ENCODE data around the gene GRK5.

GRK5 gene

DNA sequence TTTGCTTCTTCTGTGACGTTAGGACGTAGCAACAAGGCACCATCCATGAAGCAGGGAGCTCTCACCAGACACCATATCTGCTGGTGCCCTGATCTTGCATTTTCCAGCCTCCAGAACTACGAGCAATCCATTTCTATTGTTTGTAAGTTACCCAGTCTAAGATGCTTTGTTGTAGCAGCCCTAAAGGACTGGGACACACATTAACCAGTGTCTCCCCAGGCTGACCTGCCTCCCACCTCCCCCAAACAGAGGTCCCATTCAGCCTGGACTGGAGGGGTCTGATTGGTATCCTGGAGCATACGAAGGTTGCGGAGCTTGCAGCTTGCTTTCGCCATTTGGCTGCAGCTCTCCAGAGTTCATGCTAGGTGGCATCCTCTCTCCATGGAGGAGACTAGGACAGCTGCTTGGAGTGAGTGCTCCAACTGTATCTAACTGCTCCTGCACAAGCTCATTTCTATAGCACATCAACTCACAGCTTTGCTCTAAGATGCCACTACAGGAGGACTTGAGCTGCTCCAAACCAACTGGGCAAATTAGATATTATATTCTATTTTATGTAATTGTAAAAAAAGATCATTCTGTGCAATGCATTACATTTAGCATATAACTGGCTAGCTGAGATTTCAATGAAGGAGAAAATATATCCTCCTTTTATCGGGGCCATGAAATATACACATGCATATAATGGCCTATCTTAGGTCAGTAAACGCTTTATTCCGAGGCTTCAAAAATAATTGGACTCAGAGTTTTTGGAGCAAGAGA is 8.0 kb upstream of the GRK5 start:
- DNase-seq = peak; percentile 31

DNA sequence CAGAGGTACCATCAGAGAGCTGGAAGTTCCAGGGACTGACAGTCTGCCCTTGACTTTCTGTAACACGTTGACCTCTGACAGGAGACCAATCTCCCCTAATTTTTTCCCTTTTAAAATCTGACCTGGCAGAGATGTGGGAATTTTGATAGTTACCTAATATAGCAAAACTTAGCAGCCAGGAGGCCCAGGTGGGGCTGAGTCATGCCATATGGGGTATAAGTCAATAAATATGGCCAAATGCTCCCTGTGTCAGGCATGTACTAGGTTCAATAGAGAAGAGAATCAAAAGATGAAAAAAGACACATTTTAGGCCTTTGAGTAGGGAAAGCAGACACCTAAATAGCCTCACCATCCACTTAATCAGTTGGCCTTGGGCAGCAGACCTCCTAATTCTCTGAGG is 6.1 kb upstream of the GRK5 start:
- no peak for DNase-seq

DNA sequence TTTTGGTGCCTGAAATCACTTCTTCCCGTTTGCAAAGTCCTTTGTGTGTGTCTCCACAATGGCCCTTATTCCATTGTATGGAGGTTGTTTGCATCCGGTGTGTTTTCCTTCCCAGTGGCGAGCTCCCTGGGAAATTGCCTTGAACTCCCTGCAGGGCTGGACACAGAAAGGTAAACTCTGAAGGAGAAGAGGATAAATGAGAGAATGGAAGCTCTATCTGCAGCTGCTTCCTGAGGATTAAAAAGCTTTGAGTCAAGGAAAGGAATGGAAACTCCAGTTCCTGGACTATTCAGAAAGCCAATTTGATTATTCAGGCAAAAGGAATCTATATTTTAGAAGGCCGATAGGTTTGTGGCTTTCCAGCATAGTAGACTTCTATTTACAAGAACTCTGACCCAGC is 4.4 kb upstream of the GRK5 start:
- no peak for DNase-seq

DNA sequence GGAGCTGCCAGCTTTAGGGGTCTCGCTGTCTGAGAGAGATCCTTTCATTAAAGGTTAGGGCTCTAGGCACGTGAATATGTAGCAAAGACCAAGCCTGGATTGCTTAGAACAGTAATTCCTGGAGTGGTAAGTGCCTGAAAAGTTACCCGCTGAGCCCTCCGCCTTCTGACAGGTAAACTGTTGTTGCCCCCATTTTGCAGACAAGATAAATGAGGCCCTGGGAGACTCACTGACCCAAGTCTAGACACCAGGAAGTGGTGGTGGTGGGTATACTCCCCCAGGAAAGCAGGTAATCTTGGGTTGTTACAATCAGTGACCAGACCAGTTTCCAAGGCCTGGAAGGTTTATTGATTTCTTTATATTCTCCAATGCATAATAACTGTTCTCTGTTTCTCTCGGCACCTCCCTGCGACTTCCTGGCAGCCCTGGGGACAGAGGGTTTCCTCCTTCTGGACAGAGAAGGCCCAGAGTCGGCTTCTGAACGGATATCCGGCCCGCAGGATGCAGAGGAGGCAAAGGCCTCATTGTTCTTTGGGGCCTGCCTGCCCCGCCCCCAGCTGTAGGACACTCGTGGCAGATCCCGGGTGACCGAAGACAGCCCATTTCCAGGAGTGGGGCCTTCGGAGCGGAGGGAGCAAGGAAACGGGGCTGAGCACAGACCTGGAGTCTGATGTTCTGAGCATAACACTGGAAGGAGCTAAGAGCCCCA is 1.3 kb upstream of the GRK5 start:
- no peak for DNase-seq

DNA sequence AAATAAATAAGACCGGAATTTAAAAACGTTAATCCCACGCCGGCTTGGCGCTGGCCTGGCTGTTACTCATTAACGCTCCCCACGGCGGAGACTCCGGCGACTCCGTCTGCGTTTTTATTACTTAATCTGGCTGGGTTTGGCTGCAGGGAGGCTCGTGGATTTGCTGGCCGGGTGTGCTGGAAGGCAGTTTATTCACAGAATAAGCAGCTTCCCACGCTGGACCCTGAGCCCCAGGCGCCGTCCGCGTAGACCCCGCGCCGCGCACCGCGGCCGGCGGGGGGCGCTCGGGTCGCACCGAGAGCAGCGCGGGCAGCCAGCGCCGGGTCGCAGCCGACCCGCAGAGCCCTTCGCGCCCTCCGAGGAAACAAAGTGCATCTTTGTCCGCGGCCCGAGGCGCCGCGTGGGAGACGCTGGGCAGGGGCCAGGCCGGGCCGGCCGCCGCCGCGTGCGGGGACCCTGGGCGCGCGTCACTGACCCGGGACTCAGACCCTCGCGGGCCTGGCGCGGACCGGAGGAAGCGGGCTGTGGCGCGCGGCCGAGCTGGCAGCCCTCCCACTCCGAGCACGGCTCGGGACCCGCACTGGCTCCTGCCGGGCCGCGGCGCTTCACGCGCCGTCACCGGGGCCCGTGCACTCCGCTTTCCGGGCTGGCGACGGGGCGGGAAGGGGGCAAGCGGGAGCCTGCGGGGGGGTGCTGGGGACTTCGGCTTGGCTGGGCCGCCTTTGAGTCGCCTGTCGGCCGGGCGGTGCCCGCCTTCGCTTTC is 587 bp upstream of the GRK5 start:
- no peak for DNase-seq

DNA sequence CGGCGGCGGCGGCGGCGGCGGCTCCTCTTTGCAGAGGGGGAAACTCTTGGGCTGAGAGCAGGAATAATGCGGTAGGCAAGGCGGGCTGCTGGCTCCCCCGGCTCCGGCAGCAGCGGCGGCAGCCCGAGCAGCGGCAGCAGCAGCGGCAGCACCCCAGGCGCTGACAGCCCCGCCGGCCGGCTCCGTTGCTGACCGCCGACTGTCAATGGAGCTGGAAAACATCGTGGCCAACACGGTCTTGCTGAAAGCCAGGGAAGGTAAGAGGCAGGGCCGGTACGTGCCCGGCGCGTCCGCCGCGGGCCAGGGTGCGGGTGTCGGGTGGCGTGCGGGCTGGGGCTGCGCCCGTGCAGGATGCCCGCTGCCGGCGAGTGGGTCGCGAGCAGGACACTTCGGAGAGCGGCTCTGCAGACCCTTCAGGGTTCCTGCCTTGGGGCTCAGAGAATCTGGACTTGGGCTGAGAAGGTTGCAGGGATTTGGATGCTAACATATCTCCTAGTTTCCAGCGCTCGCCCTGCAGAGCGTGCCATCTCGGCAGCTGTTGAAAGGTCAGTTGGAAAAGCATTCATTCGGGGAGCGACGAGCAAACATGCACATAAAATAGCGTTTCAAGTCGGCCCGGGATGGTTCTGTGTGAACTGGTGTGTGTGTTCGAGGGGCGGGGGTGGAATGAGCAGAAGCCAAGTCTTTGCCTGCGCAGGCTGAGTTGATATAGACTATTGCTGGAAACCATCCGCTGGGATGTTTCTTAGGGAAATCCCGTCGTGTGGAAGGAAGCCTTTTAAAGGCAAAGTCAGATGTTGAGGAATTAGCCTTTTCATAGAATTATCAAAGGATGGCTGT is 562 bp downstream of the GRK5 start:
- DNase-seq = no peak

DNA sequence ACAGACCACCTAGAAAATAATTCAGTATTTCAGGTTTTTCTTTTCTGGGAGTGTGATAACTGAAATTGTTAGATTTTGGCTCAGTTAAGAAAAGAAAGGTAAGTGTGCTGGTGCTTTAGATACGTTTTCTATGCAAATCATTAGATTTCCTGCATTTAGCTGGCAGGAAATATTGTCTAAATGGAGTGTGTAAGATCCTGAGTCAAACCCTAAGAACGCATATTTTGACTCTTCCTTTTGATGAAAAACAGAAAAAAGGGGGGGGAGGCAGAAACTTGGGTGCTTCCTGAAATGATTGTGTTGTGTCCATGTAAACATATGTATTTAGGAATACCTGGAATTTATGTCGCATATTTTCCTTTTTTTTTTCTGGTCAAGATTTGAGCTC is 1.2 kb downstream of the GRK5 start:
- DNase-seq = no peak

GRCh38 chr10:119209035-119209735 is 1.8 kb downstream of the GRK5 start:
- no peak for DNase-seq

DNA sequence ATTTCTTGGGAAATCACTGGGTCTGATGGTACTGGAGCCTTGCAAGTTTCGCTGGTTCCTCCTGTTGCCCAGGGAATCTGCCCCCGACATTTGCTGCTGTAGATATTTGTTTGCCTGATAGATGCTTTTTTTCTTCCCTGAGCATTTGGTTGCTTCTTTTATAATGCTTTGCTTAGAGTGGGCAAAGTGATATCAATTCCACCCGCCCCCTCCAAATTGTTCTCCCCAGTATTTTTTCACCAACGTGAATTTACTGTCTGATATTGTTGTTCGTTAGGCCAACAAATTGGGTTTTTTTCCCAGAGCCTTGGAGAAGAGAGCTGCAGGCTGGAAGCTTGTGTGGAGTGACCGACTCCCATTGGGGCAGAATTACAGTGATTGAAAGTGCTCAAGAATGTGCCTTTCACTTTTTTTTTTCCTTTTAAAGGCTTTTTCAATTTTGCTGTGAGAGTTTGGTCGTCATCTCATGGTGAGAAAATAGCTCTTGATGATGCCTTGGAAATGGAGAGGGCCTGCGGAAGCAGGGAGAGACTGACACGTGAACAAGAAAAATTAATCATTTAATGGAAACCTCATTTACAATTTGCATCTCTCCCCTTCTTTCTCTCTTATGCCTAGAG is 2.5 kb downstream of the GRK5 start:
- no peak for DNase-seq

DNA sequence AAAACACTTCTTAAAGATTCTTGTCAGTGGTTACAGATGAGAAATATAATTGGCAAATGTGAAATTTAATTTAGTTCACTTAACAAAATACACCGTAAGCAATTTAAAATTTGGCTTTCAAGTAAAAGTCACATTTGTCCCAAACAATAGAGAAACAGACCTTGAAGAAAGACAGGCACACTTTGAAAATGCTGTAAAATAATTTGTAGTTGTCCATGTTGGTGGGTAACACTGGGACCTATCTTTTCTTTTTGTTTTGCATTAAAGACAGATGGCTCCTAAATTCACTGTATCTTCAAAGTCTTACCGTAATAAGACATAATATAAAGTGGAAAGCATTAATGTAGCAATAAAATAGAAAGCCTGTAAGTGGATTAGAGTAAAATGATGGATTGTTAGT is 3.3 kb downstream of the GRK5 start:
- no peak for DNase-seq

DNA sequence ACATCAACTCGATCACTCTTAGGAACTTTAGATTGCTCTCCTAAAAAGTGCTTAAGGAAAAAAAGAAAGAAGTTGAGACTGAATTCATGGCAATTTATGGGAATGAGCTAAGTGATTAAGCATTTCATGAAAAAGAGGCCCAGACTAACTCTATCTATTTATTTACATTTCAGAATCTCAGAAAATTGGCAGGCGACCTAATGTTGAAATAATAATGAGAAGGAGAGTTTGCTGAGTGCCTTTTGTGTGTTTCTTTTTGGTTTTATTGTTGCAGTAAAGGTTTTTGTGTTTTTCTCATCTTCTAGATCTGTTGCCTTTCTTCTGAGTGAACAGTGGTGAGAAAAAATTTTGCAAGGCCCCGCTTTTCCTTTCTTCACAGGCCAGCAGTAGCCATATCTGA is 3.8 kb downstream of the GRK5 start:
- no peak for DNase-seq

DNA sequence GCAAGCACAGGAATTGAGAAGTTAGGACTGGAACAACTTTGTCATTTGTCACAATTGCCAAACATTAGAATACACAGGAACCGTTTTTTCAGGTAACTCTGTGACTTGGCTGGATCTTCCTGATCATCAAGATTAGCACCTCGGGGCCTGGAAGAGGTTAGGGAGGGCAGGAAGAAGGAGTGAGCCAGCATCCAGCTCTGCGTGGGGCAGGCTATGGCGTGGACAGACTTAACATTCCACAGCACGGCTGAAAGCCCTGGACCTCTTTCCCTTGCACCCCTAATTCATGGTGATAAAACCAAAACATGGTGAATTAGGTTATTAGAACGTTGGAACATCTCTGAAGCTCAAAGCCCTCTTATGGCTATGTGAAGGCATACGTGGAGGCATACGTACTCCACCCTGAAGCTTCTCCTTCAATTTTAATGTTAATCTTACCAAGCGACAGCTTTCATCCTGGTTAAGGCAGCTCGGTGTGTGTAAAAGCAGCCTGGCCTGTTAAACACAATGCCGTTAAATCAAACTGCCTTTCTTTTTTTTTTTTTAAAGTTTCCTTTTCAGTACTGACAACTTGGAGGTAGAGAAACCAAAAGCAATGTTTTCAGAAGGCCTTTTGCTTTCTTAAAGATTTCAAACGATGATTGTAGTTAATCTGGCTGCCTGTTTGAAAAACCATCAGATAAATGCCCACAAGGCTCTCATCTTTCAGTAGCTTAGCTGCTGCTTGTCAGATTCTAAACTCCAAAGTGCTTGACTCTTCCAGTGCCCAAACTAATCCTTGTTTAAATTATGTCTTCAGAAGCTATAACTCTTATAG is 4.5 kb downstream of the GRK5 start:
- no peak for DNase-seq

DNA sequence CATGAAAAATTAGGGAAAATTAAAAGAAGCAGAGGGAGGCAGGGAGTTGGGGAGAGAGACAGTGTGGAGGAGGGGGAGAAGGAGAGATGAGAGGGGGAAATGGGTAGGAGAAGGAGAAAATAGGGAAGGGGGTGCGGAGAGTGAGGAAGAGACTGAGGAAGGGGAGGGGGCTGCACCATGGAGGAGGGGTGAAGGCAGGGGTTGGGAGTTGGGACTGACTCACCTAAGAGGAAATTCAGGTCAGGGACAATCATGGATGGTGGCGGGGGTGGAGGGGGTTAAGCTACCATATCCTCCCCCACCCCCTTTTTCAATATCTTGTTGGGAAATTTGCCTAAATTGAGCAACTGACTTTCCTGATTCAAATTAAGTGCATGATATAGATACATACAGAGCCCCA is 8.0 kb downstream of the GRK5 start:
- no peak for DNase-seq

DNA sequence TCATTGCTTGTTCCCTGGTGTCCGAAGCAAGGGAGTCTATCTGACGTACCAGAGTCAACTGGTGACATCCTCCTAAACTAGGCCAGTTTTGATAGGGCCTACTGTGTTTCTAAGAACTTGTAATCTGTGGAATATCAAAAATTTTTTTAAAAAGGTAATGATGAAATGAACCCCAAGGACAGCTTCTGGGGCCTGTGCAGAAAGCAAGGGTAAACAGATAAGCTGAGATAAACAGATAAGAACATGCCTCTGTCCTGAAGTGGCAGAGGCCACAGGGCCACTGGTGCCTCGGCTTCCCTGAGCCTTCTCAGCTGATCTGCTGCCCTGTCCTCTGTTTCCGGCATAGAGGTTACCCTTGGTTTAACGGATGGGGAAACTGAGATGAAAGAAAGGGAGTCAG is 8.8 kb downstream of the GRK5 start:
- no peak for DNase-seq

GRCh38 chr10:119217401-119217800 is 10.0 kb downstream of the GRK5 start:
- no peak for DNase-seq

DNA sequence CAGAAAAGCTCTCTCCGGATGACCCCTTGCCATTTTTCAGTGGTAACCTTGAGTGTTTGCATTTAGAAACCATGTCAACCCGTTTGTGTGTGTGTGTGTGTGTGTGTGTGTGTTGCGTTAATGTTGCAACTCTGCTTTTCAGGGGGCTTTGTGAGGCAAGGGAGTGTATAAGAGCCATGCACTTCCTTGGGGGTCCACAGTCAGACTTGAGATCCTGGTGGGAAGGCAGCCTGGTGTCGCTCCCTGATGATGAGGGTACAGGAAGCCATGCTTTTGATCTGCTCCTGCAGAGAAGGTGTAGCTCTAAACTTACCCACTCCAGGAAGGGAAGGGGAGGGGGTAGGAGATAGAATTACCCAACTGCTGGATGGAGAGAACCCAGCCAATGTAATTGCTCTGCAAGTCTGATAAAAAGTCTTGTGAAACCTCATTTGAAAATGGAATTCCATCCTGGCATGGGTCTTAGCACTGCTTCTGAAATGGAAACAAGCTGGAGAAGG is 10.7 kb downstream of the GRK5 start:
- no peak for DNase-seq

GRCh38 chr10:119219871-119220270 is 12.5 kb downstream of the GRK5 start:
- no peak for DNase-seq

- no peak for DNase-seq
Measured at GRCh38 chr10:119221201-119221600, 13.8 kb downstream of the GRK5 start.

- DNase-seq = no peak
Measured at GRCh38 chr10:119221666-119222065, 14.3 kb downstream of the GRK5 start.

DNA sequence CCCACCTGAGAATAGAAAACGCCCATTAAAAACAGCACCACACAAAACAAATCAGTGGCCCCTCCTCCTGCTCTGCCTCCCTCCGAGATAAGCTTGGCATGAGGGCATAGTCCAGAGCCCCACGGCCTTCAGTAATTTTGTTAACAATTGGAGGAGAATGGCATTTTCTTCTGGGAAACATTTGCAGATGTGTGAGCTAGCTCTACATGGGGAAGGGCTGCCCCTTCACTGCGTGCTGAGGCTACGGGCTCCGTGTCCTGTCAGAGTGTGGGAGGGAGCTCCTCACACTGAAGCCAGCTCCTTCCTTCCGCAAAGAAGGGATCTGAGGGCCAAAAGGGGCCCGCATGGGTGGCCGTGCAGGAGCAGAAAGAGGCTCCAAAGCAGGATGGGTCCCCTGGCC is 15.2 kb downstream of the GRK5 start:
- no peak for DNase-seq

- no peak for DNase-seq
Measured at GRCh38 chr10:119222966-119223386, 15.6 kb downstream of the GRK5 start.

Measured in COR-L47 (cell line).